Fibroblast of peridontal ligament (primary cell): ENCODE data around the gene JAZF1.
"Not testable (repeated sequence)": the region's sequence is repeated elsewhere in the genome, so short reads cannot be mapped to it uniquely, and the experiment has no call there.

Experiments
- DNase-seq: peaks from one replicate; pipeline ENCODE4 v3.0.0-alpha.2; 2010; ENCODE audit errors: extremely low read depth

JAZF1 gene

GRCh38 chr7:27941522-27941921, 239.1 kb downstream of the JAZF1 start:
- DNase-seq, result no peak

GRCh38 chr7:27940341-27940740, 240.3 kb downstream of the JAZF1 start:
- DNase-seq, result no peak

- DNase-seq, result no peak
These were observed 240.7 kb downstream of the JAZF1 start for GRCh38 chr7:27939893-27940292.

GRCh38 chr7:27936768-27937102, 243.9 kb downstream of the JAZF1 start:
- DNase-seq, result peak; percentile 64

GRCh38 chr7:27936047-27936767, 244.4 kb downstream of the JAZF1 start:
- no peak for DNase-seq

- DNase-seq, result peak; percentile 86
These were observed 246.7 kb downstream of the JAZF1 start for GRCh38 chr7:27933671-27934565.

GRCh38 chr7:27930910-27931476, 249.6 kb downstream of the JAZF1 start:
- DNase-seq, result no peak

- no peak for DNase-seq
These were observed 251.5 kb downstream of the JAZF1 start for GRCh38 chr7:27929127-27929526.

GRCh38 chr7:27928001-27928400, 252.6 kb downstream of the JAZF1 start:
- peak; percentile 62 for DNase-seq

- no peak for DNase-seq
These were observed 254.9 kb downstream of the JAZF1 start for GRCh38 chr7:27925573-27926201.

- no peak for DNase-seq
These were observed 257.0 kb downstream of the JAZF1 start for GRCh38 chr7:27923642-27923980.

GRCh38 chr7:27922907-27923641, 257.5 kb downstream of the JAZF1 start:
- no peak for DNase-seq

- DNase-seq, result not testable (repeated sequence)
These were observed 258.2 kb downstream of the JAZF1 start for GRCh38 chr7:27922389-27922788.

GRCh38 chr7:27921081-27921836, 259.3 kb downstream of the JAZF1 start:
- DNase-seq, result peak; percentile 96

- DNase-seq, result no peak
These were observed 260.2 kb downstream of the JAZF1 start for GRCh38 chr7:27920281-27920946.

- no peak for DNase-seq
These were observed 262.1 kb downstream of the JAZF1 start for GRCh38 chr7:27918503-27918902.

- DNase-seq, result no peak
These were observed 262.8 kb downstream of the JAZF1 start for GRCh38 chr7:27917774-27918314.

- no peak for DNase-seq
These were observed 263.5 kb downstream of the JAZF1 start for GRCh38 chr7:27917119-27917518.

GRCh38 chr7:27916372-27916771, 264.2 kb downstream of the JAZF1 start:
- no peak for DNase-seq

- DNase-seq, result no peak
These were observed 266.2 kb downstream of the JAZF1 start for GRCh38 chr7:27914409-27914808.
